WTC11 (cell line): ENCODE results near the gene AFAP1L1. TPM values are rescaled to one million over a fixed set of nuclear protein-coding genes. Genes with fewer than 3 reads are reported as not detected.

Source experiments
- ATF3 ChIP-seq: sonication (generic); formaldehyde crosslinking; conservative IDR thresholded peaks from 2 replicates; pipeline ENCODE4 v1.8.1; 2022; ENCODE audit warnings: mild to moderate bottlenecking, missing genetic modification reagents
- CREM ChIP-seq: sonication (generic); formaldehyde crosslinking; IDR thresholded peaks from 2 replicates; pipeline ENCODE4 v1.8.1; 2022; ENCODE audit warnings: mild to moderate bottlenecking, missing genetic modification reagents, moderate library complexity
- ESRRA ChIP-seq: sonication (generic); formaldehyde crosslinking; IDR thresholded peaks from 2 replicates; pipeline ENCODE4 v1.8.1; 2022; ENCODE audit warnings: mild to moderate bottlenecking, missing genetic modification reagents, borderline replicate concordance
- FOXP1 ChIP-seq: sonication (generic); formaldehyde crosslinking; IDR thresholded peaks from 2 replicates; pipeline ENCODE4 v1.8.0; 2022; ENCODE audit warnings: missing genetic modification reagents, mild to moderate bottlenecking, moderate library complexity, borderline replicate concordance
- GABPB1 ChIP-seq: sonication (generic); formaldehyde crosslinking; IDR thresholded peaks from 2 replicates; pipeline ENCODE4 v1.8.1; 2023; ENCODE audit warnings: mild to moderate bottlenecking, missing genetic modification reagents
- GRHL2 ChIP-seq: fragments of 250-450 bp; sonication (Bioruptor Pico); IDR thresholded peaks from 2 replicates; pipeline ENCODE4 v1.8.0; 2022; ENCODE audit warnings: mild to moderate bottlenecking, moderate library complexity; ENCODE audit not compliant: insufficient replicate concordance, severe bottlenecking
- IRF2 ChIP-seq: sonication (generic); formaldehyde crosslinking; IDR thresholded peaks from 2 replicates; pipeline ENCODE4 v1.8.0; 2022; ENCODE audit warnings: low read depth, missing genetic modification reagents, borderline replicate concordance
- KAT7 ChIP-seq: sonication (generic); formaldehyde crosslinking; IDR thresholded peaks from 2 replicates; pipeline ENCODE4 v1.8.1; 2023; ENCODE audit warnings: missing genetic modification reagents, mild to moderate bottlenecking, borderline replicate concordance
- MXD4 ChIP-seq: fragments of 250-450 bp; sonication (Bioruptor Pico); IDR thresholded peaks from 2 replicates; pipeline ENCODE4 v1.8.0; 2021; ENCODE audit warnings: mild to moderate bottlenecking, moderate library complexity, borderline replicate concordance
- NFYB ChIP-seq: sonication (generic); formaldehyde crosslinking; conservative IDR thresholded peaks from 2 replicates; pipeline ENCODE4 v1.8.0; 2022; ENCODE audit warnings: low read depth, missing genetic modification reagents
- NR2C2 ChIP-seq: sonication (generic); formaldehyde crosslinking; IDR thresholded peaks from 2 replicates; pipeline ENCODE4 v1.8.0; 2022; ENCODE audit warnings: mild to moderate bottlenecking, missing genetic modification reagents
- RORB ChIP-seq: fragments of 250-450 bp; sonication (Bioruptor Pico); IDR thresholded peaks from 2 replicates; pipeline ENCODE4 v1.9.0; 2021; ENCODE audit warnings: mild to moderate bottlenecking
- SMAD3 ChIP-seq: sonication (generic); formaldehyde crosslinking; IDR thresholded peaks from 2 replicates; pipeline ENCODE4 v1.8.0; 2022; ENCODE audit warnings: missing genetic modification reagents, mild to moderate bottlenecking, borderline replicate concordance
- TCF7 ChIP-seq: sonication (generic); formaldehyde crosslinking; IDR thresholded peaks from 2 replicates; pipeline ENCODE4 v1.8.0; 2022; ENCODE audit warnings: mild to moderate bottlenecking, low read depth, missing genetic modification reagents, moderate library complexity
- ZBTB43 ChIP-seq: sonication (generic); formaldehyde crosslinking; IDR thresholded peaks from 2 replicates; pipeline ENCODE4 v1.8.1; 2023; ENCODE audit warnings: mild to moderate bottlenecking, missing genetic modification reagents
- ZNF263 ChIP-seq: sonication (generic); formaldehyde crosslinking; IDR thresholded peaks from 2 replicates; pipeline ENCODE4 v1.8.1; 2022; ENCODE audit warnings: low read depth, mild to moderate bottlenecking, moderate library complexity, missing genetic modification reagents
- ZNF281 ChIP-seq: sonication (generic); formaldehyde crosslinking; IDR thresholded peaks from 2 replicates; pipeline ENCODE4 v1.8.0; 2023; ENCODE audit warnings: mild to moderate bottlenecking, missing genetic modification reagents
- ZNF317 ChIP-seq: sonication (generic); formaldehyde crosslinking; IDR thresholded peaks from 2 replicates; pipeline ENCODE4 v1.8.1; 2023; ENCODE audit warnings: low read depth, mild to moderate bottlenecking, moderate library complexity, missing genetic modification reagents, borderline replicate concordance
- ZNF396 ChIP-seq: fragments of 250-450 bp; sonication (Bioruptor Pico); IDR thresholded peaks from 2 replicates; pipeline ENCODE4 v1.8.0; 2021; ENCODE audit warnings: mild to moderate bottlenecking, moderate library complexity, borderline replicate concordance
- ZNF423 ChIP-seq: fragments of 250-450 bp; sonication (Bioruptor Pico); IDR thresholded peaks from 2 replicates; pipeline ENCODE4 v2.1.2; 2022; ENCODE audit warnings: mild to moderate bottlenecking, moderate library complexity
- ZNF532 ChIP-seq: fragments of 250-450 bp; sonication (Bioruptor Pico); IDR thresholded peaks from 2 replicates; pipeline ENCODE4 v1.9.0; 2021; ENCODE audit warnings: mild to moderate bottlenecking, borderline replicate concordance
- ZSCAN18 ChIP-seq: fragments of 250-450 bp; sonication (Bioruptor Pico); IDR thresholded peaks from 2 replicates; pipeline ENCODE4 v2.1.2; 2022; ENCODE audit warnings: mild to moderate bottlenecking, moderate library complexity
- total RNA-seq: library from RNA; stranded (reverse); gene quantifications from 3 replicates; pipeline ENCODE4 v1.2.3, GENCODE V29; 2021
- TF ChIP-seq, protein P1 (sequence below): sonication (generic); formaldehyde crosslinking; IDR thresholded peaks from 2 replicates; pipeline ENCODE4 v1.8.1; 2022; ENCODE audit warnings: low read depth, mild to moderate bottlenecking, moderate library complexity, missing genetic modification reagents, borderline replicate concordance
- TF ChIP-seq, protein P2 (sequence below): sonication (generic); formaldehyde crosslinking; IDR thresholded peaks from 2 replicates; pipeline ENCODE4 v1.8.0; 2023; ENCODE audit warnings: missing genetic modification reagents

The AFAP1L1 gene
- total RNA-seq, 1 experiment from 2014 or later: 8.4 TPM

GRCh38 chr5:149357370-149358293 is 86.0 kb downstream of the AFAP1L1 start, which contains the start of gene PCYOX1L (continued):
- TF ChIP-seq SMAD3 (CRISPR knock-in tag): 0 out of 2 replicates have a peak, but pooled peaks have one; percentile 22
- TF ChIP-seq ZSCAN18 (CRISPR knock-in tag): no peak
- TF ChIP-seq CREM (CRISPR knock-in tag): peak; percentile 66; the same call in 1 of the 2 replicates
- TF ChIP-seq ZNF263 (CRISPR knock-in tag): no peak
- TF ChIP-seq ESRRA (CRISPR knock-in tag): peak; percentile 44; the same call in 1 of the 2 replicates
- TF ChIP-seq NFYB (CRISPR knock-in tag): peak; percentile 90
- no peak for TF ChIP-seq ZNF281 (CRISPR knock-in tag)
- TF ChIP-seq, protein P1, sequence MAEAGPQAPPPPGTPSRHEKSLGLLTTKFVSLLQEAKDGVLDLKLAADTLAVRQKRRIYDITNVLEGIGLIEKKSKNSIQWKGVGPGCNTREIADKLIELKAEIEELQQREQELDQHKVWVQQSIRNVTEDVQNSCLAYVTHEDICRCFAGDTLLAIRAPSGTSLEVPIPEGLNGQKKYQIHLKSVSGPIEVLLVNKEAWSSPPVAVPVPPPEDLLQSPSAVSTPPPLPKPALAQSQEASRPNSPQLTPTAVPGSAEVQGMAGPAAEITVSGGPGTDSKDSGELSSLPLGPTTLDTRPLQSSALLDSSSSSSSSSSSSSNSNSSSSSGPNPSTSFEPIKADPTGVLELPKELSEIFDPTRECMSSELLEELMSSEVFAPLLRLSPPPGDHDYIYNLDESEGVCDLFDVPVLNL (CRISPR knock-in tag): no peak
- TF ChIP-seq ZNF396 (CRISPR knock-in tag): no peak
- TF ChIP-seq GABPB1: 0 out of 2 replicates have a peak, but pooled peaks have one; percentile 8
- no peak for TF ChIP-seq RORB (CRISPR knock-in tag)
- TF ChIP-seq ZNF317: peak; percentile 33; the same call in 1 of the 2 replicates
- TF ChIP-seq IRF2 (CRISPR knock-in tag): no peak
- TF ChIP-seq ZBTB43: no peak
- no peak for TF ChIP-seq ZNF423 (CRISPR knock-in tag)
- TF ChIP-seq MXD4 (CRISPR knock-in tag): no peak
- no peak for TF ChIP-seq NR2C2 (CRISPR knock-in tag)
- no peak for TF ChIP-seq TCF7 (CRISPR knock-in tag)
- TF ChIP-seq, protein P2, sequence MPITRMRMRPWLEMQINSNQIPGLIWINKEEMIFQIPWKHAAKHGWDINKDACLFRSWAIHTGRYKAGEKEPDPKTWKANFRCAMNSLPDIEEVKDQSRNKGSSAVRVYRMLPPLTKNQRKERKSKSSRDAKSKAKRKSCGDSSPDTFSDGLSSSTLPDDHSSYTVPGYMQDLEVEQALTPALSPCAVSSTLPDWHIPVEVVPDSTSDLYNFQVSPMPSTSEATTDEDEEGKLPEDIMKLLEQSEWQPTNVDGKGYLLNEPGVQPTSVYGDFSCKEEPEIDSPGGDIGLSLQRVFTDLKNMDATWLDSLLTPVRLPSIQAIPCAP (CRISPR knock-in tag): no peak
- peak; percentile 73; the same call in 1 of the 2 replicates for TF ChIP-seq FOXP1 (CRISPR knock-in tag)
- TF ChIP-seq GRHL2 (CRISPR knock-in tag): no peak
- no peak for TF ChIP-seq ZNF532 (CRISPR knock-in tag)
- TF ChIP-seq ATF3 (CRISPR knock-in tag): no peak
- TF ChIP-seq KAT7 (CRISPR knock-in tag): 0 out of 2 replicates have a peak, but pooled peaks have one; percentile 43
